ENCODE results near the gene KRABD2.

DNA sequence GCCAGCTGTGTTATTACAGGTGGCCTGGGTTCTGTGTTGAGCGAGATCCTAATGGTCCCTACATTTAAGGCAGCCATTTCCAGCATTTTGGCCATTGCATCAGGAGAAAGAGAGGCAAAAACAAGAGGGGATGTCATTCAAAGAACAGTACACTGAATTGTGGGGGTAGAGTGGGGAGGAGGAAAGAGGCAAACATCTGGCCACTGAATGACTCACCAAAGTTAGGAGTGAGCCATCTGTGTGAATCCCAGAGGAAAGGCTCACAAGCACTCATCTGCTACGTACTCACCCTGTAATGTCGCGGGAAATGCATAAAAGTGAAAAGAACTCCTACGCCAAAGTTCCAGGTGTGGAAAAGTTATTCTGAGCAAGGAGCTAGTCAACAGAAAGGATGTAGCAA is 16.7 kb downstream of the KRABD2 start:
- TF ChIP-seq, protein P1, sequence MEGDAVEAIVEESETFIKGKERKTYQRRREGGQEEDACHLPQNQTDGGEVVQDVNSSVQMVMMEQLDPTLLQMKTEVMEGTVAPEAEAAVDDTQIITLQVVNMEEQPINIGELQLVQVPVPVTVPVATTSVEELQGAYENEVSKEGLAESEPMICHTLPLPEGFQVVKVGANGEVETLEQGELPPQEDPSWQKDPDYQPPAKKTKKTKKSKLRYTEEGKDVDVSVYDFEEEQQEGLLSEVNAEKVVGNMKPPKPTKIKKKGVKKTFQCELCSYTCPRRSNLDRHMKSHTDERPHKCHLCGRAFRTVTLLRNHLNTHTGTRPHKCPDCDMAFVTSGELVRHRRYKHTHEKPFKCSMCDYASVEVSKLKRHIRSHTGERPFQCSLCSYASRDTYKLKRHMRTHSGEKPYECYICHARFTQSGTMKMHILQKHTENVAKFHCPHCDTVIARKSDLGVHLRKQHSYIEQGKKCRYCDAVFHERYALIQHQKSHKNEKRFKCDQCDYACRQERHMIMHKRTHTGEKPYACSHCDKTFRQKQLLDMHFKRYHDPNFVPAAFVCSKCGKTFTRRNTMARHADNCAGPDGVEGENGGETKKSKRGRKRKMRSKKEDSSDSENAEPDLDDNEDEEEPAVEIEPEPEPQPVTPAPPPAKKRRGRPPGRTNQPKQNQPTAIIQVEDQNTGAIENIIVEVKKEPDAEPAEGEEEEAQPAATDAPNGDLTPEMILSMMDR (IDR thresholded peaks at IDR 0.05) = no peak
- no peak for TF ChIP-seq POLR2A (IDR thresholded peaks at IDR 0.05)

Data from ovary (tissue), 3 donors.